HepG2 (cell line): ENCODE measurements around the gene RNF40. TPM values are rescaled to one million over a fixed set of nuclear protein-coding genes. Genes with fewer than 3 reads are reported as not detected.

Source experiments
- ATAC-seq: fragments of 200-7000 bp; cut with Tn5 transposase; 3 replicates; pipeline ENCODE4 v1.9.1; 2020; ENCODE audit warnings: mild to moderate bottlenecking, moderate library complexity
- BruUV-seq: library from RNA; stranded (reverse); fragments of 400-500 nt; replicated peaks from 2 replicates; lab custom pipeline; 2021; lab: Mats Ljungman, UMichigan
- CTCF ChIA-PET: fragments of 300-600 bp; formaldehyde crosslinking; extraction: SDS; loops from one replicate; lab custom pipeline; 2021; ENCODE audit warnings: low total read pairs, inconsistent platforms, low intra/inter-chr PET ratio; lab: Yijun Ruan, JAX
- POLR2A ChIA-PET: fragments of 350-600 bp; sonication (Branson Sonifier 250); formaldehyde crosslinking; loops from one replicate; lab custom pipeline; 2020; ENCODE audit warnings: antibody characterized with exemption, inconsistent platforms; lab: Yijun Ruan, JAX
- DNase-seq: peaks from one replicate; pipeline ENCODE4 v3.0.0-alpha.2; 2015; ENCODE audit warnings: low spot score
- FAIRE-seq: peaks from 3 replicates; lab custom pipeline; 2011; peaks lifted over from hg19 to GRCh38; lab: Jason Lieb, UNC
- H2AFZ ChIP-seq: one replicate; pipeline ENCODE4 v1.6.1; 2011; ENCODE audit warnings: low read length, inconsistent platforms
- H3K27ac ChIP-seq: fragments of 300-600 bp; 3 replicates; pipeline ENCODE4 v1.8.0; 2011; ENCODE audit warnings: mixed run types, mild to moderate bottlenecking, mixed read lengths, low read length, inconsistent platforms; ENCODE audit not compliant: insufficient read depth; ENCODE audit errors: extremely low read length
- H3K27me3 ChIP-seq, 2 experiments: fragments of 200-600 bp in 1 of 2; 2 replicates in 1 of 2; 3 replicates in 1 of 2; pipeline versions ENCODE4 v1.6.0 to v1.8.0; 2011; ENCODE audit warnings: low read length in 2 of 2, mild to moderate bottlenecking in 2 of 2, moderate library complexity in 2 of 2, inconsistent platforms in 1 of 2; ENCODE audit not compliant: insufficient read depth in 2 of 2, control insufficient read depth in 1 of 2
- H3K36me3 ChIP-seq, 2 experiments: fragments of 200-600 bp in 1 of 2; replicated peaks in 1 of 2; 2 replicates in 1 of 2; 3 replicates in 1 of 2; pipeline versions ENCODE4 v1.5.1 to v1.8.0; 2011; ENCODE audit warnings: low read length in 2 of 2, inconsistent platforms in 1 of 2; ENCODE audit not compliant: insufficient read depth in 2 of 2, control insufficient read depth in 1 of 2
- H3K4me1 ChIP-seq: 2 replicates; pipeline ENCODE4 v1.5.1; 2012; ENCODE audit warnings: low read length, inconsistent platforms; ENCODE audit not compliant: insufficient read depth
- H3K4me2 ChIP-seq: 2 replicates; pipeline ENCODE4 v1.6.0; 2011; ENCODE audit warnings: low read depth, low read length, inconsistent platforms
- H3K4me3 ChIP-seq, 3 experiments: fragments of 200-600 bp in 1 of 3; sonication (generic), shearing (Covaris generic) in 1 of 3; replicated peaks in 1 of 3; 2 replicates each; pipeline ENCODE4 v1.5.1; 2011 to 2016; ENCODE audit warnings: low read length in 3 of 3, inconsistent platforms in 2 of 3, low read depth in 2 of 3, mild to moderate bottlenecking in 2 of 3, control low read depth in 1 of 3, mixed read lengths in 1 of 3; ENCODE audit not compliant: insufficient read depth in 1 of 3
- H3K79me2 ChIP-seq: one replicate; pipeline ENCODE4 v1.6.1; 2011; ENCODE audit warnings: low read length, inconsistent platforms; ENCODE audit not compliant: insufficient read depth
- H3K9ac ChIP-seq: 2 replicates; pipeline ENCODE4 v1.6.0; 2011; ENCODE audit warnings: mild to moderate bottlenecking, low read depth, low read length, inconsistent platforms; ENCODE audit not compliant: insufficient read depth
- H3K9me3 ChIP-seq: 2 replicates; pipeline ENCODE4 v1.5.1; 2012; ENCODE audit warnings: mild to moderate bottlenecking, low read length
- H4K20me1 ChIP-seq: 2 replicates; pipeline ENCODE4 v1.6.0; 2011; ENCODE audit warnings: inconsistent platforms, mild to moderate bottlenecking, low read length, moderate library complexity; ENCODE audit not compliant: insufficient read depth
- AGO2 ChIP-seq: fragments of 200-400 bp; formaldehyde crosslinking; optimal IDR thresholded peaks from 2 replicates; pipeline ENCODE3; 2017; ENCODE audit warnings: mild to moderate bottlenecking, low read depth, low read length, moderate library complexity
- CBX1 ChIP-seq: IDR thresholded peaks from one replicate; pipeline ENCODE4 v1.6.1; 2016; ENCODE audit warnings: antibody characterized with exemption, low read depth
- CHD4 ChIP-seq: fragments of 200-600 bp; sonication (generic); IDR thresholded peaks from 2 replicates; pipeline ENCODE4 v1.7.0; 2017; ENCODE audit warnings: mild to moderate bottlenecking, low read length, borderline replicate concordance
- MTA1 ChIP-seq: sonication (generic); formaldehyde crosslinking; IDR thresholded peaks from 2 replicates; pipeline ENCODE4 v1.4.0; 2020; ENCODE audit warnings: missing genetic modification reagents, mild to moderate bottlenecking, borderline replicate concordance
- NR2F1 ChIP-seq, 2 experiments: fragments of 450-650 bp in 1 of 2; formaldehyde crosslinking in 1 of 2; IDR thresholded peaks; 2 replicates each; pipeline versions ENCODE4 v1.5.0 to v1.6.1; 2016 to 2020; ENCODE audit warnings: mild to moderate bottlenecking in 1 of 2, missing compliant biosample characterization in 1 of 2, missing genetic modification reagents in 1 of 2, moderate library complexity in 1 of 2
- POLR2A ChIP-seq, 2 experiments: IDR thresholded peaks; 2 replicates each; pipeline ENCODE4 v1.6.1; 2011; ENCODE audit warnings: low read depth in 2 of 2, low read length in 2 of 2, mild to moderate bottlenecking in 1 of 2, moderate library complexity in 1 of 2; ENCODE audit not compliant: insufficient read depth in 1 of 2
- ZNF138 ChIP-seq: sonication (generic); formaldehyde crosslinking; IDR thresholded peaks from 2 replicates; pipeline ENCODE4 v1.5.0; 2020; ENCODE audit warnings: mild to moderate bottlenecking, low read depth, missing genetic modification reagents
- ZNF343 ChIP-seq: sonication (generic); formaldehyde crosslinking; IDR thresholded peaks from 2 replicates; pipeline ENCODE4 v1.4.0; 2020; ENCODE audit warnings: mild to moderate bottlenecking, missing genetic modification reagents
- ZNF749 ChIP-seq: sonication (generic); formaldehyde crosslinking; IDR thresholded peaks from 2 replicates; pipeline ENCODE4 v1.8.0; 2022; ENCODE audit warnings: mild to moderate bottlenecking, missing genetic modification reagents, moderate library complexity, borderline replicate concordance
- ZNF816 ChIP-seq: sonication (generic); formaldehyde crosslinking; IDR thresholded peaks from 2 replicates; pipeline ENCODE4 v1.8.0; 2022; ENCODE audit warnings: missing genetic modification reagents, mild to moderate bottlenecking, borderline replicate concordance
- WGBS: methylation state at CpG from one replicate; pipeline ENCODE4 v1.1.6; 2017; ENCODE audit warnings: low lambda C conversion rate; 5-methylcytosine and 5-hydroxymethylcytosine counted together
- in situ Hi-C: cut with HindIII; loops from 2 replicates; pipeline ENCODE4 v1.10.0; 2017; ENCODE audit warnings: low pct_unique_long_range_greater_than_20kb; ENCODE audit not compliant: extremely low pct_ligation_motif_present
- intact Hi-C: fragments of 100-400 bp; cut with micrococcal nuclease; formaldehyde crosslinking; loops from one replicate; pipeline ENCODE4 v1.10.0; 2022; ENCODE audit not compliant: unreplicated experiment
- polyA plus RNA-seq, 8 experiments: library from polyadenylated mRNA; depleted of rRNA in 3 of 8; stranded (reverse) in 7 of 8; unstranded in 1 of 8; fragments of >200 nt; fragmentation: Illumina TruSeq in 4 of 8; extraction: Trizol in 4 of 8; gene quantifications; 2 replicates each; pipeline versions ENCODE4 v1.2.1 to v1.2.3, GENCODE V29; 2011 to 2016; ENCODE audit warnings: low read depth in 4 of 8, missing spikeins in 1 of 8, mixed read lengths in 1 of 8; ENCODE audit not compliant: insufficient read depth in 1 of 8
- total RNA-seq, 5 experiments: library from RNA; depleted of rRNA; stranded (reverse); fragments of >200 nt; fragmentation: Illumina TruSeq; extraction: Trizol; gene quantifications; 2 replicates each; pipeline ENCODE4 v1.2.3, GENCODE V29; 2016; ENCODE audit warnings: low read depth in 1 of 5
- TF ChIP-seq, protein P1 (sequence below): sonication (generic); formaldehyde crosslinking; IDR thresholded peaks from 2 replicates; pipeline ENCODE4 v1.8.1; 2023; ENCODE audit warnings: mild to moderate bottlenecking, missing genetic modification reagents
- TF ChIP-seq, protein P2 (sequence below): sonication (generic); formaldehyde crosslinking; IDR thresholded peaks from 2 replicates; pipeline ENCODE4 v1.4.0; 2020; ENCODE audit warnings: missing genetic modification reagents
- TF ChIP-seq, protein P3 (sequence below): sonication (generic); formaldehyde crosslinking; IDR thresholded peaks from 2 replicates; pipeline ENCODE4 v1.4.0; 2020; ENCODE audit warnings: mild to moderate bottlenecking, missing genetic modification reagents

RNF40 gene
- total and polyA plus RNA-seq, 2 of the 13 experiments (the other 11 are each of a cell fraction or from before 2014, with no cell fraction given), result 84.0 to 85.6 TPM

DNA sequence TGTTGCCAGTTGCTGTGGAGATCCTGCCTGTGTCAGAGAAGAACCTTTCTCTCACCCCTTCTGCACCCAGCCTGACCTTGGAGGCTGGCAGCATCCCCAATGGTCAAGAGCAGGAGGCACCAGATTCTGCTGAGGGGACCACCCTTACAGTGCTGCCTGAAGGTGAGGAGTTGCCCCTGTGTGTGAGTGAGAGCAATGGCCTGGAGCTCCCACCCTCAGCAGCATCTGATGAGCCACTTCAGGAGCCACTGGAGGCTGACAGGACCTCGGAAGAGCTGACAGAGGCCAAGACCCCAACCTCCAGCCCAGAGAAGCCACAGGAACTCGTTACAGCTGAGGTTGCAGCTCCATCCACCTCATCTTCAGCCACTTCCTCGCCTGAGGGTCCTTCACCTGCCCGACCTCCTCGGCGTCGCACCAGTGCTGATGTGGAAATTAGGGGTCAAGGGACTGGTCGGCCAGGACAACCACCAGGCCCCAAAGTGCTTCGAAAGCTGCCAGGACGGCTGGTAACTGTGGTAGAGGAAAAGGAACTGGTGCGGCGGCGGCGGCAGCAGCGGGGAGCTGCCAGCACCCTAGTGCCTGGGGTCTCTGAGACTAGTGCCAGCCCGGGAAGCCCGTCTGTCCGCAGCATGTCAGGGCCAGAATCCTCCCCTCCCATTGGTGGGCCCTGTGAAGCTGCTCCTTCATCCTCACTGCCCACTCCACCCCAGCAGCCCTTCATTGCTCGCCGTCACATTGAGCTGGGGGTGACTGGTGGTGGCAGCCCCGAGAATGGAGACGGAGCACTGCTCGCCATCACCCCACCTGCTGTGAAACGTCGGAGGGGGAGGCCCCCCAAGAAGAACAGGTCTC is 24.1 kb upstream of the RNF40 start:
- Histone ChIP-seq H3K79me2 (no peaks in the 10 kb centered on the region), H3K9me3 (no peaks in the 10 kb centered on the region), H3K27me3 (no peaks in the 10 kb centered on the region), H3K27ac (no peak overlapping the region), H3K36me3 (peaks cover 45 to 63% of the 10 kb centered on the region in 2 experiments), H3K9ac (no peak overlapping the region), H3K4me3 (no peak overlapping the region), H3K4me2 (no peak overlapping the region), H2AFZ (no peak overlapping the region), H4K20me1 (no peaks in the 10 kb centered on the region), H3K4me1 (peaks cover 16% of the 10 kb centered on the region; the same call in 1 of the 2 replicates)
- TF ChIP-seq AGO2 (peak; percentile 86), ZNF816 (no peak), ZNF749 (no peak), NR2F1 (CRISPR knock-in tag; IDR thresholded peaks at IDR 0.05) (no peak), ZNF138 (CRISPR knock-in tag) (no peak), ZNF343 (CRISPR knock-in tag) (no peak), CBX1 (no peak), POLR2A (IDR thresholded peaks at IDR 0.05; ENCODE audit: insufficient read depth in 1 of 2, low read depth in 2 of 2, low read length in 2 of 2) (peak in 1 of 2 experiments; percentile 2; a peak in 1 of 4 replicates), CHD4 (no peak), MTA1 (CRISPR knock-in tag) (no peak)
- TF ChIP-seq, protein P1, sequence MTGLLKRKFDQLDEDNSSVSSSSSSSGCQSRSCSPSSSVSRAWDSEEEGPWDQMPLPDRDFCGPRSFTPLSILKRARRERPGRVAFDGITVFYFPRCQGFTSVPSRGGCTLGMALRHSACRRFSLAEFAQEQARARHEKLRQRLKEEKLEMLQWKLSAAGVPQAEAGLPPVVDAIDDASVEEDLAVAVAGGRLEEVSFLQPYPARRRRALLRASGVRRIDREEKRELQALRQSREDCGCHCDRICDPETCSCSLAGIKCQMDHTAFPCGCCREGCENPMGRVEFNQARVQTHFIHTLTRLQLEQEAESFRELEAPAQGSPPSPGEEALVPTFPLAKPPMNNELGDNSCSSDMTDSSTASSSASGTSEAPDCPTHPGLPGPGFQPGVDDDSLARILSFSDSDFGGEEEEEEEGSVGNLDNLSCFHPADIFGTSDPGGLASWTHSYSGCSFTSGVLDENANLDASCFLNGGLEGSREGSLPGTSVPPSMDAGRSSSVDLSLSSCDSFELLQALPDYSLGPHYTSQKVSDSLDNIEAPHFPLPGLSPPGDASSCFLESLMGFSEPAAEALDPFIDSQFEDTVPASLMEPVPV, result no peak
- TF ChIP-seq, protein P2, sequence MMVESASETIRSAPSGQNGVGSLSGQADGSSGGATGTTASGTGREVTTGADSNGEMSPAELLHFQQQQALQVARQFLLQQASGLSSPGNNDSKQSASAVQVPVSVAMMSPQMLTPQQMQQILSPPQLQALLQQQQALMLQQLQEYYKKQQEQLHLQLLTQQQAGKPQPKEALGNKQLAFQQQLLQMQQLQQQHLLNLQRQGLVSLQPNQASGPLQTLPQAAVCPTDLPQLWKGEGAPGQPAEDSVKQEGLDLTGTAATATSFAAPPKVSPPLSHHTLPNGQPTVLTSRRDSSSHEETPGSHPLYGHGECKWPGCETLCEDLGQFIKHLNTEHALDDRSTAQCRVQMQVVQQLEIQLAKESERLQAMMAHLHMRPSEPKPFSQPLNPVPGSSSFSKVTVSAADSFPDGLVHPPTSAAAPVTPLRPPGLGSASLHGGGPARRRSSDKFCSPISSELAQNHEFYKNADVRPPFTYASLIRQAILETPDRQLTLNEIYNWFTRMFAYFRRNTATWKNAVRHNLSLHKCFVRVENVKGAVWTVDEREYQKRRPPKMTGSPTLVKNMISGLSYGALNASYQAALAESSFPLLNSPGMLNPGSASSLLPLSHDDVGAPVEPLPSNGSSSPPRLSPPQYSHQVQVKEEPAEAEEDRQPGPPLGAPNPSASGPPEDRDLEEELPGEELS (CRISPR knock-in tag), result no peak
- TF ChIP-seq, protein P3, sequence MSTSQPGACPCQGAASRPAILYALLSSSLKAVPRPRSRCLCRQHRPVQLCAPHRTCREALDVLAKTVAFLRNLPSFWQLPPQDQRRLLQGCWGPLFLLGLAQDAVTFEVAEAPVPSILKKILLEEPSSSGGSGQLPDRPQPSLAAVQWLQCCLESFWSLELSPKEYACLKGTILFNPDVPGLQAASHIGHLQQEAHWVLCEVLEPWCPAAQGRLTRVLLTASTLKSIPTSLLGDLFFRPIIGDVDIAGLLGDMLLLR (CRISPR knock-in tag), result no peak
- in situ Hi-C loops (no loop called here), intact Hi-C loops (no loop called here)
- 97% methylated on average over 25 of the region's 25 CpGs for WGBS
- ChIA-PET POLR2A (interaction anchor here (1.2 to 3.8 kb wide), 2 partner anchors 10 to 14 kb away, joined by 3 to 30 read pairs; partner anchors contain the start of gene PHKG2), CTCF (no interaction called here)
- DNase-seq (no peak), FAIRE-seq (no peak), ATAC-seq (no peak; the same call in 2 of the 3 replicates)
- TSS peak; percentile 32 for BruUV-seq
